GM19467 (cell line): ENCODE results near the gene C2CD2.

ENCODE experiments used
- ATAC-seq: cut with Tn5 transposase; IDR thresholded peaks from one replicate; pipeline ENCODE4 v1.9.1; 2021; ENCODE audit warnings: mild to moderate bottlenecking, moderate library complexity; ENCODE audit not compliant: unreplicated experiment

The C2CD2 gene

DNA sequence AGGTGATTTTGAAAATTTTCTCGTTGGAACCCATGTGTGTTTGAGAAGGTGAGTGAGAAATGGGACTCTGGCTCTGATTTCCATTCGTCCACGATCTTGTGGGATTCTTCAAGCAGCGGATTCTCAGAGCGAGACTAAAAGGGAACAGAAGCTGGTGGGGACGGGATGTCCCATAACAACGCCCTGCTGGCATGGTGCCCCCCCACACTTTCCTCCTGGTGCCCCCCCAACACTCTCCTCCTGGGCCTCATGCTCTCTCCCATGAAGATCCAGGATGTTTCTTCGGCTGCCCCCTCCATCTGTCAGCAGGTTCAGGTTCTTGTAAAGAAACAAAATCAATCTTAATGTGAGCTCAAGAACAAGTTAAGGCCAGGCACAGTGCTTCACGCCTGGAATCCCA lies 103.7 kb downstream of the C2CD2 start:
- no peak for ATAC-seq

DNA sequence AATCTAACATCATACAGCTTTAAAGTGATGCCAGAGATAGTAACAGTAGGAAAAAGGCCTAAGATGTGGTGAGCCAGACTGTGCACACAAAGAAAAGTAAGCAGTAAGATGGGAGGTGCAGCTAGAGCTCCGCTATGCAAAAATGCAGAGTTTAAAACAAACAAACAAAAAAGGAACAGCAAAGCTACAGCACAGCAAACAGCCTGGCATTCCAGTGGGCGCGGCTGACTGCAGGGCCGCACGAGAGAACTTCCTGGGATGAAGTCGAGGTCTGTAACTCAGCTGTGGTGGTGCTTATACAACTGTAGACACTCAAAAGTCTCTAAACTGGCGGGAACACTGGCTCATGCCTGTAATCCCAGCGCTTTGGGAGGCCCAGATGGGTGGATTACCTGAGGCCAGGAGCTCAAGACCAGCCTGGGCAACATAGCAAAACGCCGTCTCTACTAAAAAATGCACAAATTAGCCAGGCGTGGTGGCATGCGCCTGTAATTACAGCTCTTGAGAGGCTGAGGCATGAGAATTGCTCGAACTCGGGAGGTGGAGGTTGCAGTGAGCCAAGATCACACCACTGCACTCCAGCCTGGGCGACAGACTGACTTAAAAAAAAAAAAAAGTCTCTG lies 104.7 kb downstream of the C2CD2 start:
- ATAC-seq: no peak

- no peak for ATAC-seq
Measured at GRCh38 chr21:41848533-41848932, 105.3 kb downstream of the C2CD2 start.

- ATAC-seq: no peak
Measured at GRCh38 chr21:41847066-41847804, 106.6 kb downstream of the C2CD2 start.

DNA sequence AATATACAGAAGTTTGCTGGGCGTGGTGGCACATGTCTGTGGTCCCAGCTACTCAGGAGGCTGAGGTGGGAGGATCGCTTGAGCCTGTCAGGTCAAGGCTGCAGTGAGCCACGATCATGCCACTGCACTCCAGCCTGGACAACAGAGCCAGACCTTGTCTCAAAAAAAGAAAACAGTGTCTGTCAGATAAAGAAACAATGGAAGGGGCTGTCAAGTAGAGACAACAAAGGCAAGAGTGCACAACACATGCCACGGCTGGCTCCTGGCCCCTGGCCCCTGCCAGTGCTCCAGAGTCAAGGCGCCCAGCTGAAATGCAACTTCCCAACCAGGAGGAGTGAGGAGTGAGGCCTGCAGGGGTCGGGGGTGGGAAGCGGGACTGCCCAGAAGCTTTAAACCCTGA lies 107.3 kb downstream of the C2CD2 start:
- no peak for ATAC-seq

DNA sequence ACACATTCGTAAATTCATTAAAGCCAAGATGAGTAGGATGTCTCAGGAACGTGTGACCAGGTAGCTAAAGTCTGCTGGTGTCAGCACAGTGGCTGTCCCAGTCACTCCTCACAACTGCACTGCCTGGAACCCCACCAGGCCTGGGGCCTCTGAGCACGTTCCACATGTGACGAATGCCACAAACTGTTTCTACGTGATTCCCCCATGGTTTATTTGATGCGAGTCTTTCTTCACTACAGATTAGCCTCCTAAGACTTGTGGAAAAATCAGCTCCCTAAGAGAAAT lies 107.8 kb downstream of the C2CD2 start:
- no peak for ATAC-seq

DNA sequence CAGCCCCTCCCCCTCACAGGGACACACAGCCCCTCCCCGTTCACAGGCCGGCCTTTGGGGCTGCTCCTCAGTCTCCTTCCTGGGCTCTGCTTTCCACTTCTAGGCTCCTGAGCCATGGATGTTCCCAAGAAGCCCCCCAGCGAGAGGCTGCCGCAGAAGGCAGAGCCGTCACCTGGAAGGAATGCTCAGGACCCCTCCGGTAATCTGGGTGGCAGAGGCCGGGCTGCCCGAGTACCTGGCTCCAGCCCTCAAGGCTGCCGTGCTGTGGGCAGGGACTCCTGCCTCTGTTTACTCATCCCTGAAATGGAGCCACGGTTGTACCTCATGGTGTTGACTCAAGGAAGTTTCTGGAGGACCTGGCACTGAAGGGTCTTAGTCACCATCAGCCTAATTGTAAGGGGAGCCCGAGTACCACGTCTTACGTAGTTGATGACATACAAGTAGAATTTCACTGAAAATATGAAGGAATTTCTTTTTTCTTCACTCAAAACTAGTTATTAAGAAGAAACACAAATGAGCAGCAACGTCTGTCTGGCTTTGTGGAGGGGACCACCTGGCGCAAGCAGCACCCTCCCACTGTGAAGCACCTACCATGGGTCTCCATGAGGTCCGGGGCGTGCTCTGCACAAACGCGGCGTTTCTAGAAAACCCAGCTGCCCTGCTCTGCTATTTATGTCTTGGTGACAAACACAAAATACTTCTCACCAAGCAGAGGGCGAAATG lies 108.3 kb downstream of the C2CD2 start:
- no peak for ATAC-seq

GRCh38 chr21:41843584-41843983 lies 110.2 kb downstream of the C2CD2 start:
- no peak for ATAC-seq

DNA sequence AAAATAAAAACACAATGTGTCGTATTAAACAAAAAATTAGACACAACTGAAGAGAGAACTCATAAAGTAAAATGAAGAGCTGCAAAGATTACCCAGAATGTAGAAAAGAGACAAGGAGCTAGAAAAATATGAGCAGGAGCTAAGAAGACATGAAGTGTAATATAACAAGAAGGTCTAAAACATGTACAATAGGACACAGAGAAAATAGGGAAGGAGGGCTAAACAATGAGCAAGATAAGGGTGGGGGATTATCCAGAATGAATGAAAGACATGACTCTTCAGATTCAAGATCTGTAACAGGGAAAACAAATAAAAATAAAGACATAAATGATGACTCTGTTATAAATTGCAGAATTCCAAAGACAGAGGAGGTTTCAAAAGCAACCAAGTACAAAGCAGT lies 112.9 kb downstream of the C2CD2 start:
- ATAC-seq: no peak

DNA sequence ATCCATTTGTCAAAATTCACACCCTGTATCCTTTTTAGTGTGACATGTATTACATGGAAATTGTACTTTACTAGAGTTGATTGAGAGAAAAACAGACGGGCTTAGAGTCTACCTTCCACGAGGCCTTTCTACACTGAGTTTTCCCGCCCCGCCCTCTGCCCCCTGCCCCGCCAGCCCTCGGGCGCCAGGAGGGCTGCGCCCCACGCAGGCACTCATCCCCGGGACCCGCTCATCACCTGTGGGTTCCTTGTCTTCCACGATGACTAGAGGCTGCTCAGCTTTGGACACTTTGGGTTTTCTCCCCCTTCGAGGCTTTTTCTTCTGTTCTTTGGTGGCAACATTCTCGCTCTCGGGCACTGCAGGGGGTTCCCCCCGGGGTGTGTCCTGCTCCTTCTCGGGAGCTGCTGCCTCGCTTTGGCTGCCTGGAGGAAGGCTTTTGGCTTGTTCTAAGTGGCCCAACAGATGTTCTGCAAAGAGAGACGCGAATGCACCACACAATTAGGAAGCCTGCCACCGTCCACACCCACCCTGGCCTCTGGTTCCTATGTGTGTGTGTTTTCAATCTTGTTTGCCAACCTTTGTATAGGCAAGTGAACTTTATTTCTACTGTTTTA lies 114.3 kb downstream of the C2CD2 start:
- ATAC-seq: no peak

- ATAC-seq: no peak
Measured at GRCh38 chr21:41837756-41838297, 116.0 kb downstream of the C2CD2 start.

DNA sequence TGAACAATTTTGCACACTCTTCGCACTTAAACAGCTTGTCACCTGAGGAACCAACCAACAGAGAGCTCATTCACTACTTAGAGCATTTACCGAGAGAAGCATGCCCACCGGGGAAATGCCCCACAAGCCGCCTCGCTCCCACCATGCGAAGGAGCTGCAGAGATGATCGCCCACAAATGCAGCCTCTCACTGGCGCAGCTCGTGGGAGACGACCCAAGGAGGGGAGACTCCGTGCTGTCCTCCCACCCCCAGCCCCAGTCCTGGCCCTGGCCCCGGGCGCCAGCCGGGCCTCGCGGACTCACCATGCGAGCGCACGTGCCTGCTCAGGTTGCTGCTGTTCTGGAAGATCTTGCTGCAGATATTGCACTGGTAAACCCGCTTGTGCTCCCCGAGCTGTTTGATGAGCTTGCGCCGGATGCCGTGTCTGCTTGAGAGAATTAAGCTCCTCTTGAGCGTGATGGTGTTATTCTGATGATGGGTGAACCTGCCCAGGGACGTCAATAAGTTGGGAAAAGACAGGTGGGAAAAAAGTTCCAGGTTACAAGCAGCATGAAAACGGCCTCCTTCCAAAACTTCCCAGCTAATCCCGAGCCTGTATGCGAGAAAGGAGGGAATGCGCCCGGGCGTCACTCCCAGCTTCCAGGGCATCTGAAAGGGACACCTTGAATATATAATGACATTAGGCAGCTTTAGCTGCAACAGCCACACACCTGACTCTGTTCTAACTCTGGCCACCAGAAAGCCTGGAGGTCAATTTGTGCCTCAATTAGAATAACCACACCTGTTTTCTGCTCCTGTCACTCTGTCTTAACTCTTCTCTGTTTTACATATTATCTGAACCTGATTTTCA lies 117.4 kb downstream of the C2CD2 start:
- ATAC-seq: no peak

DNA sequence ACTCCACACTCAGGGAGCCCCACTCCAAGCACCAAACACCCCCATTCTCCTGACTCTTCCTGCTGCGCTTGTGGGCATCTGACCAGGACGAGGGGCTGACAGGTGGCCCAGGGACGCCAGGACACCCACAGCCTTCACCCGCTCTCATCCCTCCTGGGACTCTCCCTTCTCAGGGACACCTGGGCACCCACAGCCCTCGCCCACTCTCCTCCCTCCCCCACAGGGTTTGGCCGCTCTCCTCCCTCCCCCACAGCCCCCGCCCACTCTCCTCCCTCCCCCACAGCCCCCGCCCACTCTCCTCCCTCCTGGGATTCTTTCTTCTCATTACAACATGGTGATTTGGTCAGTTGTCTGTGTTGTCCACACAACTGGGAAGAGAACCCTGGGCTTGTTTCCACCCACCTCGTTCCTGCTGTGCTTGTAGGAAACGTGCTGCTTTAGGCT lies 118.1 kb downstream of the C2CD2 start:
- ATAC-seq: no peak
